HG03378 (cell line): ENCODE data around the gene SATB1.

Experiments used
- ATAC-seq: cut with Tn5 transposase; IDR thresholded peaks from one replicate; pipeline ENCODE4 v1.9.1; 2021; ENCODE audit warnings: mild to moderate bottlenecking, moderate library complexity; ENCODE audit not compliant: unreplicated experiment

The SATB1 gene

DNA sequence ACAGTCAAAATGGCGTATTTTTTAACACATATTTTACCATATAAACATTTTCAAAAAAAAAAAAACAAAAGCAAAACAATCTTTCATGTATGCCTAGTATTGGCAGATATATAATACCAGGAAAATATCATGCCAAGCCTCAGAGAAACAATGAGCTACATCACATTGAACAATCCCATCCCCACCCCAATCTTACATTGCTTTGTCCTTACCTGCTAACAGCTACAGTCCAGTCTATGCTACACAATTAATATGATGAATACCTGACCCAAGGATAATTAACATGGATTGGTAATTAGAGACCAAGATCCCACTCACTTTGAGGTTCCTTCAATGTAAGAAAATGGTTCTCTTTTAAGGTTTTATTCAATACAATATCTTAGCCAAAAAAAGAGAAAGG, 7.6 kb upstream of the SATB1 start:
- ATAC-seq, result no peak

DNA sequence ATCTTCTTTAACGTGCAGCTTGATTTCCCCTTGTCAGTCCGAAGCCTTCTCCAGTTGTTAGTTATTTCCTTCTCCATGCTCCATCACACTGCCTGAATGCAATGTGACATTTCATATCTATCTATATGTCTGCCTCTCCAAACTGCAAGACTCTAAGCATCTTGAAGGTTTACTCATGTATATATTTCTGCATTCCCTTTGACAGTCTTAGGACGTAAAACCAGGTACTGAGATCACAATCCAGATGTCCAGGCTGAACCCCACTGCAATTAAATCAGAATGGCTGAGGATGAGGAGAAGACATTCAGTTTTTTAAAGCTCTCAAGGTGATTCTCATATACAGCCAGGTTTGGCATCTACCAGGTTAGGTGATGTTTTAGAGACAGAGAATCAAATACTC, 6.1 kb upstream of the SATB1 start:
- no peak for ATAC-seq

DNA sequence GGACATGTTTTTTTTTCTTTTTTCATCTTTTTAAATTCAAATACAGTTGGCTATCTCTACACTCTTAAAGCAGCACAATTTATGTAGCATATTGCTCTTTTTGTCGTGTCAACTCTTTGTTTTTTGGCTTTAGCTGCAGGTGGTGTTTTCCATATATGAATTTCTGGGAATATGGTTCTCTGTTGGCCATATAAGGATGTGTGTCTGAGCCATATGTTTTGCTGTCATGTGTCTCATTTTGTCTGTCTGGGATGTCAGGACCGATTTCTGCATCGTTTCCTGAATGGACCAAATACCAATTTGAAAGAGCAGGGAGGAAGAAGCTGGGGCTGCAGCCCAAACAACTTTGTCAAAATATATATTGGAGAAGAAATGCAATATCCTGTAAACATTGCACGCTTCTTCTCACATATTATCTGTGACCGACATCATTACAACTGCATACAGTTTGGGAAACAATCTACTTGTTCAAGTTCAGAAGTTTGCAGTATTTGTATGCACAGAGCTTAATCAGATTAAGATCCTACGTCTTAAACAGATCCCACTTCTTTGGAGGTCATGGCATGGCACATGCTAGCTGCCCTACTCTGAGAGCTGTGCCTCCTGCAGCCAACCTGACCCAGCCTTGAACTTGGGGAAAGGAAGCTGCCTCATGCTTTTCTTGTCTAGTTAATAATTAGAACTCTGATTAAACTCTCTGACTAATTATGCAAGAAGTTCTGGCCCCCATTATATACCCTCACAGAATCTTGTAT, 4.0 kb upstream of the SATB1 start:
- no peak for ATAC-seq

DNA sequence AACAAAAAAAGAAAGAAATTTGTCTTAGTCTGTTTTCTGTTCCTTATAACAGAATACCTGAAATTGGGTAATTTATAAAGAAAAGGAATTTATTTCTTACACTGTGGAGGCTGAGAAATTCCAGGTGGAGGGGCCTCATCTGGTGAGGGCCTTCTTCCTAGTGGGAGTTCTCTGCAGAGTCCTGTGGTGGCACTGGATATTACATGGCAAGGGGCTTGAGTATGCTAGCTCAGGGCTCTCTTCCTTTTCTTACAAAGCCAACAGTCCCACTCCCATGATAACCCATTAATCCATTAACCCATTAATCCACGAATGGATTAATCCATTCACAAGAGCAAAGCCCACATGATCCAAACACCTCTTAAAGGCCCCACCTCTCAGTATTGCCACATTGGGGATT, 2.9 kb upstream of the SATB1 start:
- ATAC-seq, result no peak

- no peak for ATAC-seq
Measured at GRCh38 chr3:18426597-18427193, 1.6 kb upstream of the SATB1 start.

DNA sequence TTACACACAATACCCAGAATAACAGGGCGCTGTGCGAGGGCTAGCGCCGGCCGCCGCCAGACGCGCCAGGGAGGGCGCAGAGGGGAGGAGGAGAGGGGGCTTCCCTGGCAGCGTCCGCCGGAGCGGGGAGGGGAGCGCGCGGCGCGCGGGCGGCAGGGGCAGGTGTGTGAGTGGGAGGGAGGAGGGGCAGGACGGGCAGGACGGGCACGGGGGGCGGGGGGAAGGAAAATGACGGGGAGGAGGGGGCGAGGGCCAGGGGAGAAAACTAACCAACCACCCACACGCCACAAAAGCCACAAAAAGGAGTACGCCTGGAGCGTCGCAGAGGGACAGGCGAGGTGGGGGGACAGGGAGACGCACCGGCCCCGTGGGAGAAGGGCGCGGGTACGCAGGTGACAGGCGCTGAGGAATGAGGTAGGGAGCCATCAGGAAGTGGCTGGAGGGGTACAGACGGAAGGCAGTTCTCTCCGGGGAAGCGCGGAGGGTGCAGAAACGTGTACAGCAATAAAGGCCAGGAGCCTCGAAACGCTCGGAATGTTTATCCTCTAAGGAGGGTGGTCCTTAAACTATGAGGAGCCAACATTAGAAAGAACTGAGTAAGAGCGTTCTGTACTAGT, 610 bp upstream of the SATB1 start:
- ATAC-seq, result no peak

GRCh38 chr3:18424213-18424728, 868 bp downstream of the SATB1 start:
- ATAC-seq, result no peak

- peak; percentile 91 for ATAC-seq
Measured at GRCh38 chr3:18423401-18424212, 1.5 kb downstream of the SATB1 start.

DNA sequence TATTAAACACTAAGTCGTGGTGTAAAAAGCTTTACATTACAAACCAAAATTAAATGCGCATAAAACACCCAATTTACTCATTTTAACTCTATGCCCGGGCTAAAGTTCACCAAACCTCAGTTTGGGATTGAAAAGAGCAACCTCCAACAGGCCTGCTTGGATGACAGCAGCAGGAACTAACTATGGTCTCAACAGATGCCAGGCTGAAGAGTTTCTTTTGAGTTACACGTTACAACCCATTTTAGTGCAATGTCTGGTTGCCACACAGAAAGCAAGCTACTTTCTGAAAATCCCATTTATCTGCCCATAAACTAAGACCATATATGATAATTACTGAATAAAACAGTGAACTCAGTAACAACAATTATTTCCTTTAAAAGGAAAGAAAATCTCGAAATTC, 2.2 kb downstream of the SATB1 start:
- ATAC-seq, result no peak

GRCh38 chr3:18420555-18420954, 4.6 kb downstream of the SATB1 start:
- ATAC-seq, result no peak

GRCh38 chr3:18419232-18419631, 5.9 kb downstream of the SATB1 start:
- no peak for ATAC-seq

GRCh38 chr3:18417904-18418572, 7.1 kb downstream of the SATB1 start:
- ATAC-seq, result no peak

- ATAC-seq, result no peak
Measured at GRCh38 chr3:18416332-18416731, 8.8 kb downstream of the SATB1 start.

DNA sequence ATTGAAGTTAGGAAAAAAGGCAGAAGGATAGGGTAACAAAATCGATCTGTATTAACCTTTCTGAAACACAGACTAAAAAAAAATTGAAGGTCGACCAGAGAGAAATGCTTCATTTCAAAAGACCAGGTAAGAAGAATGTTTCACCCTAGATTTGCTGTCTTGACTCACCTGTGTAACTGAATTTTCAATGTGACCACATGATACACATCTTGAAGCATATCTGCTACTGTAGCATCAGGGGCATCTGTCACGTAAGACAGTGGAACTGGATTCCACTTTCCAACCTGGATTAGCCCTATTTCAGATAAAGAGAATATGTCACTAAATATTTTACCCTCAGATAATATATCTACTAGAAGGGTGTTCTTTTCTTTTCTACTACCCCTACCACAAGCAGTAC, 9.3 kb downstream of the SATB1 start:
- no peak for ATAC-seq

GRCh38 chr3:18415167-18415566, 10.0 kb downstream of the SATB1 start:
- ATAC-seq, result no peak

GRCh38 chr3:18412684-18413083, 12.5 kb downstream of the SATB1 start:
- no peak for ATAC-seq

GRCh38 chr3:18411541-18411940, 13.6 kb downstream of the SATB1 start:
- ATAC-seq, result no peak

DNA sequence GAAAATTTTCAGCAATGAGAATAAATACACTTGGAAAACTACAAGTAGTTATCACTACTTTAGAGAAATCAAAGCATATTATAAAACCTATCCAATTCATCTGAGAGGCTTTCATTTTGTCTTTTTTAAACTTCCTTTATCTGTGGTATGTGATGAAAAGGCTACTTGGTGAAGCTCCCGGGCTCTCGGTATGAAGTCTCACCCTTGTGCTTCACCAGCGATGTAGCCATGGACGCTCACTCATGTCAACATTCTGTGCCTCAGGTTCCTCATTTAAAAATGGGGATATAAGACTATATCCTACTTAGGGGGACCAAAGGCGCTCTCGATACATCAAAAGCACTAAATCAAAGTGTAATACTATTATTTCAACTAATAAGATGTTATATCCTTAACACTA, 14.9 kb downstream of the SATB1 start:
- ATAC-seq, result no peak

- no peak for ATAC-seq
Measured at GRCh38 chr3:18409266-18409665, 15.9 kb downstream of the SATB1 start.

DNA sequence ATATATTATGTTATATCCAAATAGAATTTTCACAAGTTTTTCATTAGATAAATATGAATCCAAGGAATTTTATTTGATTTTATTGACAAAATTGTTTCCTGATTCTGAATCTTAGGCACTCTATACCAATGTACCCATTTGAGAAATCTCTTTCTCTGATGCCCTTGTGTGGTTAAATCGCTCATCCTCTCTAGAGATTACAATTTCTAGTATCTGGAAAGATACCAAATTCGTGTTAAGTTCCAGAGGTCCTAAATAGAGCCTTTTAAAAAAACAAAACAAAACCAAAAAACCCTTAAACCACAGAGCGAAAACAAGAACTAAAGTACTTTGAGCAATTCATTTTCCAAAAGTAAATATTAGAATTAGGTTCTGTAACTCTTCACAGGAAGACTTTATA, 20.0 kb downstream of the SATB1 start:
- no peak for ATAC-seq

DNA sequence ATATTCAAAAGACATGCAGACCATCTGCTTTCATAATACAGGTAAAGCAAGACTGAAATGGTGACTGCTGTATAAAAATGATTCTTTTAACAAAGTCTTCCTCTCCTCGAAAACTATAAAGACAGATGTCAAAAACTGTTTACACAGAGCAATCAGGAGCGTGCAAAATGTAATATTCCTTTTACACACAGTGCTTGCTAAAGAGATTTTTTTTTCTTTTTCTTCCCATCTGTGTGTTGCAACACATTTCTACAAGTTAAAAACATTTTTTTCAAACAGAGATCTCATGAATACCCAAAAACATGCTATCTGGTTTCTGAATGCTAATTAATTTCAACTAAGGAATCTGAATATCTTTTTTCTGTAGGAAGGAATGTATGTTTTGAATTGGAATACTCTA, 22.1 kb downstream of the SATB1 start:
- ATAC-seq, result no peak
